Central memory CD4-positive, alpha-beta T cell (primary cell): ENCODE measurements around the gene GNAI2.

Experiments used
- DNase-seq: peaks from one replicate; pipeline ENCODE4 v3.0.0; 2022

GNAI2 gene

GRCh38 chr3:50300681-50301254, 64.8 kb downstream of the GNAI2 start:
- DNase-seq: no peak

DNA sequence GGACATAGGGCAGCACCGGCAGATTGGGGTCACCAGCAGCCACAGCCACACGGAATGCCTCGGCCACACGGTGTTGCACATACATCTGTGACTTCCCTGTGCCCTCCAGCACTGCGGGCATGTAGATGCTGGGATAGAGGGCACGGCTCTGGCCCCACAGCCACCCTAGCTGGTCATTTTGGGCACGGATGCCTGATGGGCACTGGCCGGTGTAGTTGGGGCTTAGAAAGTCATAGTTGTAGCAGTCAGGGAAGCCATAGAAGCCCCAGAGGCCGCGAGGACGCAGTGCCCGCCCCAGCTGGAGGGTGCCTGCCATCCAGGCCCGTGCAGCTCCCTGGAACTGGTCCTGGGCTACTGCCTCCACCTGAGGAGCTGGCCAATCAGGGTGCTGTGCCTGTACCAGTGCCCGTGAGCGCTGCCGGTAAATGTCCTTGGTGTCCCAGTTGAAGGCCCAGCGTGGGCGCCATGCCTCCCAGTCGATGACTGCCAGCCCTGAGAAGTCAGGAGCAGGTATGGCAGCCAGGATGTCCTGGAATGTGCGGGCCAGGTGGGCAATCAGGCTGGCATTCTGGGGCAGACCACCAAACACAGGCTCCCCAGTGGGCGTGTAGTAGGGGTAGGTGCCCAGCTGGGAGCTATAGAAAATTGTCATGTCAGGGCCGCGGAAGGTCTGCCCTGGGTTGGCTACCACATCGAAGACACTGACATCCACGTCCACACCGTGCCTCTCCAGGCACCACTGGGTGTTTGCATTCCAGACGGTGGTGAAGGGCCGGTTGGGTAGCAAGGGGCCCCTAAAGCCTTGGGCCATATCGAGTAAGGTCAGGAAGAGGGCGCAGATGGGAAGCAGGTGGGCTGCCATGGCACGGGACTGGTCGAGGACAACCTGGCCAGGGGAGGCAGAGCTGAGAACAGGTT, 66.3 kb downstream of the GNAI2 start:
- DNase-seq: no peak

- DNase-seq: no peak
These were observed 67.2 kb downstream of the GNAI2 start, which contains the start of gene HYAL1 for GRCh38 chr3:50303013-50303815. Gene HYAL1 (minus strand): TSS chr3:50303574. CDS start chr3:50302956, 618 bp downstream.

DNA sequence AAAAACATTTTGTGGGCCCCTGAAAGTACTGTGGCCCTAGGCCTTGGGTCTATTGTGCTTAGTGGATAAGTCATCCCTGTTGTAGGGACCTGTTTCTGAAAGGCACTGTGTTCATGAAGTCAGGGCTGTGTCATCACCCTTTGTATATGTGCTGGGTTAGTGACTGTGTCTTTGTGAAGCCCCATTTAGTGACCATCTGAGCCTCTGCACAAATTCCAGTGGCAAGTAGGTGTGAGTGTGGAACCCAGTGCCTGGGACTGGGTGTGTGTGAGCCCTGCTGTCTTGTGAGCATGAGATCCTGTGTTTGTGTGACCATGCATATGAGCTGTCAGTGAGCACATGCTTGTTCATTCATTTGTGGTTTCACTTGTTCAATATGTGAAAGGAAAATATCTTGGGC, 68.6 kb downstream of the GNAI2 start:
- no peak for DNase-seq
